NB4 (cell line): ENCODE results near the gene TTLL7.

Experiments
- MYC ChIP-seq: IDR thresholded peaks from 2 replicates; pipeline ENCODE4 v1.6.1; 2011; ENCODE audit warnings: low read depth, low read length
- POLR2A ChIP-seq: IDR thresholded peaks from 2 replicates; pipeline ENCODE4 v1.6.1; 2011; ENCODE audit warnings: mild to moderate bottlenecking; ENCODE audit not compliant: insufficient read length; ENCODE audit errors: extremely low read depth
- TF ChIP-seq, protein P1 (sequence below): IDR thresholded peaks from one replicate; pipeline ENCODE4 v1.5.1; 2012; ENCODE audit warnings: low read depth, low read length

DNA sequence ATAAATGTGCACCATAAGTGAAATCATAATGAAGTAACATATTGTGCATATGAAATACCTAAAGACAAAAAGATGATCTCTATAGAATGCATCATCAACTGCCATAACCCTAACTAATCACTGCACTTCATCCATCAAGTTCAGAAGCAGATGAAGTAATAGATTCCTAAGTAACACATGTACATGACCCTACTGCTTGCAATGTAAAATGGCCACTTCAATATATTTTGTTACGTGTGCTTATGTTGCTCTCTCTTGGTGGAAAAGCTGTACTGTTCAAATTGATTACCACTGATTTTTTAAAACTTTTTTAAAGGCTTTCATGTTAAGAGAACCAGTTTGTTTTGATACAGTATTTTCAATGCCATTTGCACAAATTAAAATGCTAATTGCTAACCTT lies 141.8 kb downstream of the TTLL7 start:
- no peak for TF ChIP-seq POLR2A
- TF ChIP-seq, protein P1, sequence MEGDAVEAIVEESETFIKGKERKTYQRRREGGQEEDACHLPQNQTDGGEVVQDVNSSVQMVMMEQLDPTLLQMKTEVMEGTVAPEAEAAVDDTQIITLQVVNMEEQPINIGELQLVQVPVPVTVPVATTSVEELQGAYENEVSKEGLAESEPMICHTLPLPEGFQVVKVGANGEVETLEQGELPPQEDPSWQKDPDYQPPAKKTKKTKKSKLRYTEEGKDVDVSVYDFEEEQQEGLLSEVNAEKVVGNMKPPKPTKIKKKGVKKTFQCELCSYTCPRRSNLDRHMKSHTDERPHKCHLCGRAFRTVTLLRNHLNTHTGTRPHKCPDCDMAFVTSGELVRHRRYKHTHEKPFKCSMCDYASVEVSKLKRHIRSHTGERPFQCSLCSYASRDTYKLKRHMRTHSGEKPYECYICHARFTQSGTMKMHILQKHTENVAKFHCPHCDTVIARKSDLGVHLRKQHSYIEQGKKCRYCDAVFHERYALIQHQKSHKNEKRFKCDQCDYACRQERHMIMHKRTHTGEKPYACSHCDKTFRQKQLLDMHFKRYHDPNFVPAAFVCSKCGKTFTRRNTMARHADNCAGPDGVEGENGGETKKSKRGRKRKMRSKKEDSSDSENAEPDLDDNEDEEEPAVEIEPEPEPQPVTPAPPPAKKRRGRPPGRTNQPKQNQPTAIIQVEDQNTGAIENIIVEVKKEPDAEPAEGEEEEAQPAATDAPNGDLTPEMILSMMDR: no peak
- no peak for TF ChIP-seq MYC
